Umbilical cord (tissue), 2 donors: Measurements from ENCODE around the gene ITGA5. TPM values are rescaled to one million over a fixed set of nuclear protein-coding genes. Genes with fewer than 3 reads are reported as not detected.

Source experiments
- DNase-seq: peaks from one replicate; pipeline ENCODE4 v3.0.0-alpha.2; 2015; ENCODE audit warnings: low spot score
- total RNA-seq: library from RNA; depleted of rRNA; stranded (reverse); fragments of >200 nt; gene quantifications from one replicate; pipeline ENCODE4 v1.2.3, GENCODE V29; 2014; ENCODE audit warnings: low replicate concordance; ENCODE audit not compliant: insufficient read depth

Gene ITGA5
- total RNA-seq, 1 donor from 2014 or later = 251 TPM

DNA sequence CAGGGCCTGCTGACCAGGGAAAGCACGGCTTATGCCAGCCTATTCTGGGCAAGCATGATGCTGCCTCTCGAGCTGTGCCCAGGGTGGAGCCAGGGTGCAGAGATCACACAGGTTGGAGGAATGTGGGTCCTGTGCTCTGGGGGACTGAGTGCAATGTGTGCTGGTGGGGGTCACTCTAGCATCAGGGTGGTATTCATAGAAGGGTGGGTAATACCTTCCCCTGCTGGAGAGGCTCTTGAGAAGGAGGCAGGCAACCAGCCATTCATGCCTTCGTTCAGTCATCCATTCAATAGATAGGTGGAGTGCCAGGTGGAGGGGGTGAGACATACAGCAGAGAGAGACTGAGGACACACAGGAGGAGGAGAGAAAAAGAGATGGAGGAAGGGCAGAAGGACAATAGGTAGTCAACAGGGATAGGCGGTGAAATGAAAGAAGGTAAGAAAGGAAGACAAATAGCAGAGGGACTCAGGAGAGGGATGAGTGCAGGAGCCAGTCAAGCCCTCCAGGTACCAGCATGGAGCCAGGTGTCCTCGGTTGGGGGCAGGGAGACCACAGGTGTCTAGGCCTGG, 29.4 kb downstream of the ITGA5 start:
- no peak for DNase-seq

DNA sequence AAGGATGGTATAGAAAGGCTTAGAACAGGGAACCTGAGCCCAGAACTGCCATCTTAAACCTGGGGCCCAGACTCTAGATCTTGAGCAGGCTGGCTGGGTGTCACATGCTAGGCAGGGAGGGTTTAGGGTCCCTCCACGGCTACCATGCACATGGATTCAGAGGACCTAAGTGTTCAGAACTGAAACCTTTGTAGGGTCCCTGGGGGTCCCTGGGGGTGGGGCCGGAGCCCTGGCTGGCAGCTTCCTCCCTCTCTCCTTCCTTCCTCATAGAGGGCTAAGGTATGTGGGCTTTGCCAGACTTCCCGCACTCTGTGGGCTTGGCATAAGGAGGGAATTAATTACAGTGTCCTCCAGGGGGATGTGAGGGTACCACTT, 29.9 kb downstream of the ITGA5 start:
- no peak for DNase-seq

DNA sequence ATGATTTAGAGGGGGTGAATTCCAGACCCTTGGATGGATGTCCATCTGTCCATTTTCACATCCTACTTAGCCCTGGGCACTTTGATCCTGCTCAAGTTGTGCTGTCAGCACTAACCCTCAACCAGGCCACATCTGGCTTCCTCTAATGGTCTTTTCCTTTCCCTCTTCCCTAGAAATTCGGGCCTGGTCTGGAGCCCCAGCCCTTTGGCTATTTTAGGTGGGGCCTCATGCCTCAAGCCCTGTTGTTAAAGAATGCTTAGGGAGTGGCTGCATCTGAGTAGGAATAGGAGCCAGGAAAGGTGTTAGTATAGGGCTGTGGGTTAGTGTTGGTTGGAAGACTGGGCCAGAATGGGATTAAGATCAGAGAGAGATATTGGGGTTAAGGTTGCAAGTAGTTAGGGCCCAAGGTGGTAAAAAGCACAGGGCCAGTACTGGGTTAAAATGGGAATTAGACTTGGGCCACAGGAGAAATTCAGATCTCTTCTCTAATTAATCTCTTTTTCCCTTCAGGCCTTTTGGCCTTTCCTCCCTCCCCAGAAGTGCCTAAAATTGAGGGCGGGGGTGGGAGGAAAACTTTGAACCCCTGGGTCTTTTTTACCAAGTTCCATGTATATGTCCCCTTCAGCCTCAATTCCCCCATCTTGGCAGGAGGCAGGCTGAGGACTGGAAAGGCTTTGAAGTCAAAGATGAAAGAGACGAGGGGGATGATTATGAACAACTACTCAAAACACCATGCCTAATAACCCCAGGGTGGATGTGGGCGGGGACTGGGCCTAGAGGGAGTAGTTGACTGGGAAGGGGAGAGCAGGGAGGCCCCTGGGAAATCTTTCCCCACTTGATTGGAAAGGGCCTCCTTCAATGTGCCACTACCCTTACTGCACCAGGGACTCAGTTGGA, 30.6 kb downstream of the ITGA5 start:
- no peak for DNase-seq

DNA sequence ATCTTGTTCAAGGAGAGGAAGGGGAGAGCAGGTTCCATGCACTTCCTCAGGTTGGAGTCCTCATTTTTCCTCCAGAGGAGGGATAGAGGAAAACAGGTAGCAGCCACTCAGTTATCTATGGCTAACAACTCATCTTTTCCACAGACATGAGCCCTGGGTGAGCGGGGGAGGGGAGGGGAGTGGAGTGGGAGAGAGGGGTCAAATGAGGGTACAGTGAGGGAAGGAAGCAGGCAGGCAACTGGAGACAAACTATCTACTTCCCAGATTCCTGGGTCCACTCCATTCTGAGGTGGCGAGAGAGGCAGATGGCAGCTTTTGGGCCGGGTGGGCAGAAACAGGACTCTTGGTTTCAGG, 32.0 kb downstream of the ITGA5 start:
- DNase-seq = no peak

DNA sequence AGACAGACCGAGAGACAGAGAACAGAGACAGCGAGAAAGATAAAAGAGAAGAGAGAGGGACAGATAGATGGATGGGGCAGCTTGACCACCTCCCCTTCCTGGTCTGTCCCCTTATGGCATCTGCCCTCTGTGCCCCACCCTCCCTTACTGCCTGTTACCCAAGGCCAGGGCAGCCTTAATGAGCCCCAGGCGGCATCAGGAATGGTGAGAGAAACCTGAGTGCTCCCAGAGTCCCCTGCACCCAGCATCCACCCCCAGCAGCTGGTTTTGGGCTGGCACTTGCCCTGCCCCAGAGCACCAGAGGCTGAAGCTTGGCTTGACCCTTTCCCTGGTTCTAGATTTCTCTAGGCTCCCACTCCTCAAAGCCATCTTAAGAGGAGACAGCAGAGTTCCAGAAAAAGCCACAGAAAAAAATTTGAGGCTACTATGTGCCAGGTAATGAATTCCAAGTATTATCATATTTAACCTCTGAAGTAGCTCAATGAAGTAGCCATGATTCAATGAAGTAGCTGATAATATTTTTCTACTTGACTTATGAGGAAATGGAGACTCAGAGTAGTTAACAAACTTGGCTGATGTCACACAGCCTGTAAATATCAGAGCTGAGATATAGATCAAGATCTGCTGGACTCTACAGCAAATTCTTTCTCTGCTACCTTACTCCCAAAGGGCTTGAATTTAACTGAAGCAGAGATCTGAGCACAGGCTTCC, 32.5 kb downstream of the ITGA5 start:
- no peak for DNase-seq

DNA sequence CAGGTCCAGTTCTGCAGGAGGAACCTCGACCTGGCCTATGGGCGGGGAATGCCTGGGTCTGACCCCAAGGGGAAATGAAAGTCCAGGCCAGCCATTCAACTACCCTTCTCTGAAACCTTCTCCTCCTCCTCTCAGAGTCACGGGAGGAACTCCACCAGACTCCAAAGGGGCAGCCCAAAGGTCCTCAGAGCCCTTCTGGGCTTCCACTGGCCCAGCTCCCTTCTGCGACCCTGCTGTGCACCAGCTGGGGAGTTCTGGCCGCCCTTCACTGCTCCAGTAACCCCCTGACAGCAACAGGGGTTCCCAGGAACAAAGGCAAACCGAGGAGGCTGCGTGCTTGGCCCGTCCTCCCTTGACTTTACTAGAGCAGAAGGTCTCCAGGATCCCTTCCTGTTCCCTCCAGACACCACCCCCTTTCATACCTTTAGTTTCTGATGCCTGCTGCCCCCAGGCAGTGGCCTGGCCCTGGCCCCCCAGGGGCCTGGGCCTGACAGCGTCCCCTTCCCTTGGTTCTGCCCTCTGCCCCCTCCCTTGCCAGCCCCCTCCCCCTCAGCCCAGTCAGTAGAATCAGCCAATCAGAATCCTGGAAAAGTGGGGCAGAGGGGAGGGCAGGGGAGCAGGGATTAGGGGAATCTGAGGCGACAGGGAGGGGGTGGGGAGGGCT, 33.7 kb downstream of the ITGA5 start:
- no peak for DNase-seq

DNA sequence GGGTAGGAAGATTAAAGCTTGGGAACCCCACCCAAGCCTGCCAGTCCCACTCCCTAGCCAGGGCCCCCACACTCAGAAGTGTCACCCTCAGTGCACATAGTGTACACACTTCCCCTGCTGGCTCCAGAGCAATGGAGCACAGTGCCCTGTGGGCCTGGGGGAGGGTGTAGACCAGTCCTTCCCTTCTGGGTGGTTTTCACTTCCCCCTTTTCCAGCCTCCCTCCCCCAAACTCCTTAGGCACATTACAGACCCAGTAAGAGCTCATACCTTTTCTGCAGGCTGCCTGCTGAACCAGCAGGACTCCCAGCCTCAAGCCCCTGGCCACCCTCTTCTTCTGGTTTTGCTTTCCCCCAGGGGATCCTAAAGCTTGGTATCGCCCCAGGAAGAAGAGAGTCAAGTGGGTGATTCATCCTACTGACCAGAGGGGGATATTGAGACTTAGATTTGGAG, 34.5 kb downstream of the ITGA5 start, which contains the start of gene ZNF385A:
Gene ZNF385A, minus strand, starts transcription at position 143 of the 451 bp plus-strand sequence. CDS start 219 bp downstream, outside the sequence.
- DNase-seq = peak; percentile 72

DNA sequence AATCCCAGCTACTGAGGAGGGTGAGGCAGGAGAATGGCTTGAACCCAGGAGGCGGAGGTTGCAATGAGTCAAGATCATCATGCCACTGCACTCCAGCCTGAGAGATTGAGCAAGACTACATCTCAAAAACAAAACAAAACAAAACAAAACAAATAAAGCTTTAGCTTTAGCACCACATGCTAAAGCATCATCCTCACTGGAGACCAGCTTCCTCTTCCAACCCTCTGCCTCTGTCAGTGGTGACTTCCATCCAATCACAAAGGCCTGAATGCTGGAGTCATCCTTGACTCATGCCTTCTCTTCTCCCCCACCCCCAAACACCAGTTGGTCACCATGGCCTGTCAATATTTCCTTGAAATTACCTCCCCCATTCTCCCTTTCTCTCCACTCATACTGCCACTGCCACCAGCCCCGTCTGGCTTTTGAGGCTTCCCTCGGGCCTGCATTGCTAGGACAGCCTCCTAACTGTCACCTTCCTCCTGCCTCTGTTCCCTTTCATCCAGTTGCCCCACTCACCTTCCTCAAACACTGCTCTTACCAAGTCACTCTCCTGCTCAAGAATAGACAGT, 35.9 kb downstream of the ITGA5 start:
- DNase-seq = no peak

DNA sequence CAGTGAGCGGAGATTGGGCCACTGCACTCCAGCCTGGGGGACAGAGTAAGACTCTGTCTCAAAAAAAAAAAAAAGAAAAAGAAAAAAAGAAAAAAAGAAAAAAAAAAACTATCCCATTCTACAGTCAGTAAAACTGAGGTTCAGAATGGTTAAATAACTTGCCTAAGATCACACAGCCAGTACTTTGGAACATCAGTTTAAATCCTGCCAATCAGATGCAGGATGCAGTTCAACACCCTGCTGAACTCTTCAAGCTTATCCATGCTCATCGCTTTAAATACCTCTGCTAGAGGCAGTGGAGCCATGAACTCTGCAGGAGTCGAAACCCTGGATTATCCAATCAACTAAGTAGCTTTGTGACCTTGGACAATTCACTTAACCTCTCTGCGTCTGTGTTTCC, 37.9 kb downstream of the ITGA5 start:
- no peak for DNase-seq

DNA sequence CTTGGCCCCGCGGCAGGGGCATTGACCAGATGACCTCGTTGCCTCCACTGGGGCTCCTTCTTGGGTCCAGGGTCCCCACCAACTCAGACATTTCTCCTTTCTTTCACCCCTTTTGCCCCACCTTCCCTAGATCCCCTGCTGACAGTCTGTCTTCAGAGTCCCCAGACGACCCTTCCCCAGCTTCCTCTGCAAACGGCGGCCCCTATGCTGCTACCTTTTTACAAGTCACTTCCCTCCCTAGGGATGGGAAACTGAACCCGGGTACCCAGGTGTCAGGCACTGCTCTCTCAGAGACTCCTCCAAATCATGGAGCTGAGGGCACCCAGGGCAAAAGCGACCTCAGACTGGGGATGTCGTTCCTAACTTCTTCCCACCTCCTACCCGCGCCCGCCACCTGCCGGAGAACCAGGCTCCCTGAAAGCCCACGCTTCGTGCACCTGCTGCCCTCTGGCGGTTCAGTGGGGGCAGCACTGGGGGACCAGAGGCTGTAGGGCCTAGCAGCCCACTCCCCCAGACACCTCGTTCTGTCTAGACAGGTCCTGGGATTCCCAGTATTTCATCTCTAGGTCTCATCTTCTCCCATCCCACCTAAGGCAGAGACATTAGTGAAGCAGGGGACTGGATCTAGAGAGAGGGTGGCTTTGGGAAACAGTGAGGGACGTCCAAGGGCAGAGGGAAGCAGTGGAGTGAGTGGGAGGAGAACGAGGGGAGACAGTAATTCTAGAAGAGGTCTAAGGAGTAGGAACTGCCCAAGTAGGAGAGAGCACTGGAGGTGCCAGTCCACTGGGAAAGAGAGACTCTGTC, 39.5 kb downstream of the ITGA5 start:
- DNase-seq = peak; percentile 90

DNA sequence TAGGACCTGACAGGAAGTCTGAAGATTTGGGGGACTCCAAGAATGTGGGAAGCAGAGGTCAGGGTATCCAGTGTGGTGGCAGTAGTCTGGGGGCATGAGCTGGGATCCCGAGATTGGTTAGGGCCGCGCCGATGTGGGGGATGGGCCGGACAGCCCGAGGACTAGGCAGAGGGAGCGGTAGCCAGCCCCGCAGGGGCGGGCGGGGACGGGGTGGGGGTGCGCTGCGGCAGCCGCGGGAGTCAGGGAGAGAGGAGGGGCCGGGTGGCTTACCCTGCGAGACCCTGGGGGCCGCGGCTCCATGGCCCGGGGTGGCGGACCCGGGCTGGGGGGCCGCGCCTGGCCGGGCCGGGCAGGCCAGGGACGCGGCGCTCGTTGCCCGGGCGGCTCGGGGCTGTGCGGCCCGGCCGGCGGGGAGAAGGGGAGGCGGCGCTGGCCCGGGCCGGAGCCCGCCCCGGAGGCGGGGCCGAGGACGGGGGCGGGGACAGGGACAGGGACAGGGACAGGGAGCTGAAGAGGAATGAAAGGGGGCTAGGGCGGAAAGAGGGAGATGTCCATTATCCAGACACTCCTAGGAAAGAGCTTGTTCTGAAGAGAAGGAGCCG, 40.2 kb downstream of the ITGA5 start:
- no peak for DNase-seq

DNA sequence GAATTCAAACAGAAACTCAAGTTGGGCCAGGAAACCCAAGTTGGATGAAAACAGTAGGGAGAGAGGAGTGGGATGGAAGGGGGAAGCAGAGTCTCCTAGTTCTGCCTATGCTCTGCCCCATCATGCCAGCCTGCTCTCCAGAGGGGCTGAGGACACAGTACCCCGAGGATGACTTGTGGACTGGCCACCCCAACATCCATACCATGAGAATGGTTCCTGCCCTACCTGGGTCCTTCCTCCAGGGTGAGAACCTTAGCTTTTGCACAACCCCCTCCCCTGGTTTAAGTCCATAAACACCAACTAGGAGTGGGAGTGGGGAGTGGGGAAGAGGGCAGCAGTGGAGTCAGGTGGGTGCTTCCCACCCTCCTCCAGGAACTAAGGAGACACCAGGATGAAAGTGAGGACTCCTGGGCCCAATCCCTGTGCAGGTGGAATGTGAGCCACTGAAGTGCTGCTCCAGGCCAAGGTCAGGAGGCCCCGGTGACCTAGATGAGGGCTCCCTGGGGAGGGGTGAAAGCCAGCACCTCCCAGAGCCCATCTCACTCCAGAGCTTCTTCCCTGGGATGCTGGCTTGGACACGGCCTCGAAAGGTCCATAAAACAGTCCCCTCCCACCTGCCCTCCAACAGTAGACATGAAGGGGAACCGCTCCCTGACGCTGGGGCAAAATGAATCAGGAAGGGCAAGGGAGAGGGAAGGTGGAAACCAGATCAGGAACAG, 41.1 kb downstream of the ITGA5 start:
- DNase-seq = no peak

DNA sequence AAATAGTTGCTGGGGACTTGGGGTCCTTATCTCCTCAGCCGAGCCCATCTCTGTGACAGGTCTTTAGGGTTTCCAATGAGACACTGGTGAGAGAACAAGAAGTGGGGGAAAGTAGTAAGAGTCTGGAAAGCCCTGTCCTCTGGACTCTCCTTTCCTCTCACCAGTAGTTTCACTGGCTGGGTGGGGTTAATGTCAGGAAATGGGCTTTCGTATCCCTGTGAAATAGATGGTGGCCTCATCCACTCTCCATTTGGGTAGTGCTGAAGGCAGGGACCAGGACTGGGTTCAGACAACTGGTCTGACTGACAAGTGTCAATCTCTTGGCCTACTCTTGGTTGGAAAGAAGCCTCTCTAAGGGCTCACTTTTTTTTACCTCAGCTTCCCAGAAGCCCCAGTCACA, 42.1 kb downstream of the ITGA5 start:
- no peak for DNase-seq

DNA sequence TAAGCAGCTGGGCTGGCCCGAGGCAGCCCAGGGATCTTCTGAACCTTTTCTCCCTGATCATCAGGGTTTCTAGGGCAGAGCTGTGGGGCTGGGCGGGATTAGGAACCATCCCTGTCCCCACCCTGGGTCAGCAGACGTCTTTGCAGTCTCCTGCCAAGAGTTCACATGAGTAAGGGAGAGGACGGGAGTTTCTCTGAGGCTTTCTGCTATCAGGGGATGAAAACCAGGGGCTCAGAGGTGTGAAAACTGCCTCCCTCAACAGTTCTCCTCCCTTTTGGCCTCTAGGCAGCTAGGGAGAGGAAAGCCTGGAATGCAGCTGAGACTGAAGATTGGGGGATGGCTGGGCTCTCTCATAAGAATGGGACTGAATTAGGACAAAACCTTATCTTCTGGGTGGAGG, 42.5 kb downstream of the ITGA5 start:
- DNase-seq = peak; percentile 96

DNA sequence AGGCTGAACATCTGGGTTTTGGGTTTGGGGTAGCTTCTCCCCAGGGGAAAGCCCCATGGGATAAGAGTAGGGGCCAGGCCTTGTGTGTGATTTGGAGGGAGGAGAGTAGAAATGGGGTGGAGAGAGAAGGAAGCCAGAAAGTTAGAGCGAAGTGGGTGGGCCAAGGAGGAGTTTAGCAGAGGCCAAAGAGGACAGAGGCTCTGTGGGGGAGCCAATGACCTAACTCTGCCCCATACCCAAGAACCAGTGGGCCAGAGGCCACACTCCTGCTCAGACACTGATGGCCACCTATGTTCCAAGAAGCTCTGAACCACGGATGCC, 43.8 kb downstream of the ITGA5 start:
- no peak for DNase-seq

DNA sequence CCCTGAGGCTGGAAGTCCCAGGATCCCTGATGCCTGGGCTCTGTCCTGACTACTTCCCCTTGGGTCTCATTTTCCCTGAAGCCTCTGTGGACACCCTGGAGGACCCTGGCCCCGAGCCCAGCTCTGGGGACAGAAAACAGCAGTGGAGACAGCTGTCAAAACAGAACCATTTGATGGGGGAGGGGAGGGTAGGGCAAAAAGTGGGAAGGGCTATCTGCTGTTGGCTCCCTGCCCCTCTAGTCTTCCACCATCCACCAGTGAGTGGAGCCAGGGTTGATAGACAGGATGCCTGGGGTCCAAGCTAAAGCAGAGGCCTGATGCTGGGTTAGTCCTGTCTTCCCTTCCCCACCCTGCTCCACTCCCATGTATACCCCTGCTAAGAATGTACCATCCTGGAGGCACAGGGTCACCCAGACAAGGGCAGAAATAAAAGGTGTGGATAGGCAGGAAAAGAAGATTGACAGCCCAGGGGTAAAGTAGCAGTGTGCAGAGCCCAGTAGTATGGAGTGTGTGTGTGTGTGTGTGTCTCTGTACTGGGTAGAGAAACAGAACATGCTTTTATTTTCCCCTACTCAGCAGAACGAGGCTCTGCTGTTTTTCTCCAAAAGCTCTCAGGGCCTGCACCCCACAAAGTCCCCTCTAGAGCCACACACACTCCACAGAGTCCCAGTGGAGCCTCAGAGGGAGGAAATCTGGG, 44.4 kb downstream of the ITGA5 start:
- no peak for DNase-seq

DNA sequence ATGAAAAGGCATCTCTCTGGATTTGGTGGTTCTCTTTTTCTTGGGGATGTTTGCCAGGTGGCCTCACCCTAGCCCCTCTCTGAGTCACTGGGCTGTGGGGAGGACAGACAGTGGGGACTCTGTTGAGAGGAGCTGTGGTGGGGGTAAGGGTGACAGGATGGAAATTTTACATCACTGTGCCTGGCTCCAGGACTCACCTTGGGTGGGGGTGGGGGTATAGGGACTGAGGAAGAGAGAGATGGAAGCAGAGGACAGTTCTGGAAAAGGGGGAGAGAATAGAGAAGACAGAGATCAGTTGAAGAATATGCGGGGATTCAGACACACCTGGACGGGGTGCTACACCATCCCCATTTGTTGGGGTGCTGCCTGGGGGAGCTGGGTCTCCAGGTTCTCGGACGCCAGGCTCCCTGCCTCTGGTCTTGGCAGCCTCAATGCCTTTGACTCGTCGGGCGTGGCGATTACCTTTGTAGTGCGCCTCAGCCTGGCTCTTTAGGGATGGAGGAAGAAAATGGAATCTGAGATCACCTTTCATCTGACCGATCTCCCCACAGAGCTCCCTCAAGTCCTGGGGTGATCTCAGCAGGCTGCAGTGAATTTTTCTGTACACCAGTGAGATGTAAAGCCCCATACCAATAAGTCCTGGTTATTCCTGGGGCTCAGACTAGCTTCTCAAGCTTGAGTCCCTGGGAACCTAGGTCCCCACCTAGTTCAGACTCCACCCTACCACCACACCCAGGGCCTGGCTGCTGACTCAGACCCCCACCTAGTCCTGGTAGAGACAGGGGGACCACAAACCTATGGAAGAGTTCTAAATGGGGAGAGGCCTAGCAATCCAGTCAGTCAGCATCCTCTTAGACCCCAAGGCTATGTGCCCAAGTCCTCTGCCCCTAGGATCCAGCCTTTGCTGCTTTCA, 45.2 kb downstream of the ITGA5 start:
- DNase-seq = no peak

DNA sequence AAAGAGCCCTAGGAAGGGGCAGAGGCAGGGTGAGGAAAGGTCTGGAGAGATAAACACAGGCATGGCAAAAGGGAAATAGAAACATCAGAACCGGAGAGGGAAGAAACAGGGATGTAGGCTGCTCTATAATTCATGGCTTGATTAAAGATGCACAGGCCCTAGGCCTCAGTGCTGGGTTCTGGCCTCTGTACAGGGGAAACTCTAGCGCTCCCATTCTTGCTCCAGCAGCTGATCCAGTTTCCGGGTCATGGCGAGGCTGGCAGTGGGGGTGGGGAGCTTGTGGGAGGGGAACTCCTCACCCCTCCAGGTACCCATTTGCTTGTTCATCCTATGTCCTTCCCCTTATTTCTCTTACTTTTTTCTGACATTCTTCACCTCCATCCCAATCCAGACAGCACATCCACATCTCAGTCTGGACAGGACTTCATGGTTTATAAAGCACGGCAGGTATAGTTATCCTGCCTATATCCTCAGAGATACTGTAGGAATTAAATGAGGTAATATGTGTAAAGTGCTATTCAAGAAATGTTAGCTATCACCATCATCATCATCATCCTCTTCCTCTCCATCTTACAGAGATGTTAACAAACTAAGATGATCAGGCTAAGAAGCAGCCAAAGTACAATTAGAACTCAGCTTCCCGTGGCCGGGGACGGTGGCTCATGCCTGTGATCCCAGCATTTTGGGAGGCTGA, 46.8 kb downstream of the ITGA5 start:
- no peak for DNase-seq
